GM19099 (cell line): Measurements from ENCODE around the gene LPAR1.

ENCODE experiments used
- POLR2A ChIP-seq: IDR thresholded peaks from 3 replicates; pipeline ENCODE4 v1.6.1; 2011; ENCODE audit warnings: low read depth; ENCODE audit not compliant: insufficient read length; ENCODE audit errors: extremely low read depth

LPAR1 gene

GRCh38 chr9:111020594-111020993 lies 17.7 kb downstream of the LPAR1 start:
- no peak for TF ChIP-seq POLR2A

GRCh38 chr9:111016426-111017045 lies 21.7 kb downstream of the LPAR1 start:
- no peak for TF ChIP-seq POLR2A

GRCh38 chr9:111016016-111016415 lies 22.3 kb downstream of the LPAR1 start:
- TF ChIP-seq POLR2A, result no peak

- no peak for TF ChIP-seq POLR2A
Measured at GRCh38 chr9:111013707-111014106, 24.6 kb downstream of the LPAR1 start.

- no peak for TF ChIP-seq POLR2A
Measured at GRCh38 chr9:111013250-111013649, 25.0 kb downstream of the LPAR1 start.

- no peak for TF ChIP-seq POLR2A
Measured at GRCh38 chr9:111008158-111009075, 29.9 kb downstream of the LPAR1 start.

GRCh38 chr9:111005746-111006470 lies 32.4 kb downstream of the LPAR1 start:
- TF ChIP-seq POLR2A, result no peak

GRCh38 chr9:111004936-111005335 lies 33.3 kb downstream of the LPAR1 start:
- no peak for TF ChIP-seq POLR2A

GRCh38 chr9:111003182-111003581 lies 35.1 kb downstream of the LPAR1 start:
- no peak for TF ChIP-seq POLR2A

GRCh38 chr9:111001526-111001925 lies 36.7 kb downstream of the LPAR1 start:
- no peak for TF ChIP-seq POLR2A

GRCh38 chr9:111000202-111000601 lies 38.1 kb downstream of the LPAR1 start:
- TF ChIP-seq POLR2A, result no peak

- no peak for TF ChIP-seq POLR2A
Measured at GRCh38 chr9:110999379-110999778, 38.9 kb downstream of the LPAR1 start.

GRCh38 chr9:110997847-110998246 lies 40.4 kb downstream of the LPAR1 start:
- no peak for TF ChIP-seq POLR2A

- TF ChIP-seq POLR2A, result no peak
Measured at GRCh38 chr9:110996436-110997220, 41.6 kb downstream of the LPAR1 start.

GRCh38 chr9:110995420-110996340 lies 42.6 kb downstream of the LPAR1 start:
- no peak for TF ChIP-seq POLR2A
